ENCODE data around the gene OVOL2. TPM values are rescaled to one million over a fixed set of nuclear protein-coding genes. Genes with fewer than 3 reads are reported as not detected.

Gene OVOL2
- total and polyA plus RNA-seq, 4 donors = 0.13 to 0.17 TPM; not detected in 2

DNA sequence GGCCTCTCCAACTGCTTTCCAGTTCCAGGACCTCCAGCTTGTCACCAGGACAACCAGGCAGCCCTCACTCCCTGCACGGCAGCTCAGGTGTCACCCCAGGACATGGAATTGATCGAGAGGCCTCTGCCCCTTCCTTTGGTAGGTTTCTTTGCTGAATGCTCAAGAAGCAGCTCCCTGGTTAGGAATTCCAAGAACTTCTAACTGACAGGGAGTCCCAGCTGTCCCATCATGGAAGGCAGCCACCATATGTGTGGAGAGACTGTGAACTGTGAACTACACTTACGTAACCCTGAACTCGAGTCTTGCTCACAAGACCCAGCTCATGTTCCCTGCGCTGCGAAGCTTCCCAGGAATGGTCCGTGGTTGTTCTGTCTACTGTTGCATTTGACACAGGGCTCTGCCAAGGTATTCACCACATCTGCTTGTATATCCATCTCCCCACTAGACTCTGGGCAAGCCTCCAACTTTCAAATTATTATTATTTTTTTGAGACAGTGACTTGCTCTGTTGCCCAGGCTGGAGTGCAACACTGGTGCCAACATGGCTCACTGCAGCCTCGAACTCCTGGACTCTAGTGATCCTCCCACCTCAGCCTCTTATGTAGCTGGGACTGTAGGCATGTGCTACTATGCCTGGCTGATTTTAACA lies 53.2 kb downstream of the OVOL2 start:
- Histone ChIP-seq H3K36me3 (ENCODE audit: control insufficient read depth in 4 of 4, insufficient read depth in 3 of 4, low read depth in 1 of 4, low read length in 3 of 4) (no peaks in the 10 kb centered on the region), H3K27me3 (ENCODE audit: control insufficient read depth in 4 of 4, insufficient read depth in 4 of 4, low read length in 3 of 4) (no peaks in the 10 kb centered on the region), H3K4me1 (ENCODE audit: control insufficient read depth in 4 of 4, insufficient read depth in 4 of 4, low read length in 3 of 4) (peaks cover 0 to 9% (median 4%) of the 10 kb centered on the region in 4 donors), H3K27ac (ENCODE audit: low read depth in 1 of 2, low read length in 2 of 2) (no peak overlapping the region), H3K9me3 (ENCODE audit: control insufficient read depth in 4 of 4, low read length in 3 of 4) (no peaks in the 10 kb centered on the region), H3K4me3 (ENCODE audit: low read depth in 1 of 3, low read length in 3 of 3) (no peak overlapping the region), H3K9ac (ENCODE audit: low read depth in 1 of 2, low read length in 2 of 2) (no peak overlapping the region)
- no peak for DNase-seq (ENCODE audit: low spot score)
- 79% methylated on average over 8 of the region's 8 CpGs for WGBS
- TF ChIP-seq RAD21 (IDR thresholded peaks at IDR 0.05) (no peak), TAF1 (conservative IDR thresholded peaks at IDR 0.05) (no peak), FOXA2 (IDR thresholded peaks at IDR 0.05) (no peak), GABPA (IDR thresholded peaks at IDR 0.05 in 1 of 2, conservative IDR thresholded peaks at IDR 0.05 in 1 of 2) (no peak), ZBTB33 (IDR thresholded peaks at IDR 0.05) (no peak), YY1 (IDR thresholded peaks at IDR 0.05) (no peak), SP1 (IDR thresholded peaks at IDR 0.05) (no peak), JUND (IDR thresholded peaks at IDR 0.05) (no peak), RXRA (IDR thresholded peaks at IDR 0.05) (no peak), HNF4A (conservative IDR thresholded peaks at IDR 0.05) (no peak), EGR1 (IDR thresholded peaks at IDR 0.05; ENCODE audit: low read depth in 2 of 2) (no peak), HNF4G (IDR thresholded peaks at IDR 0.05) (no peak)
- TF ChIP-seq, protein P1, sequence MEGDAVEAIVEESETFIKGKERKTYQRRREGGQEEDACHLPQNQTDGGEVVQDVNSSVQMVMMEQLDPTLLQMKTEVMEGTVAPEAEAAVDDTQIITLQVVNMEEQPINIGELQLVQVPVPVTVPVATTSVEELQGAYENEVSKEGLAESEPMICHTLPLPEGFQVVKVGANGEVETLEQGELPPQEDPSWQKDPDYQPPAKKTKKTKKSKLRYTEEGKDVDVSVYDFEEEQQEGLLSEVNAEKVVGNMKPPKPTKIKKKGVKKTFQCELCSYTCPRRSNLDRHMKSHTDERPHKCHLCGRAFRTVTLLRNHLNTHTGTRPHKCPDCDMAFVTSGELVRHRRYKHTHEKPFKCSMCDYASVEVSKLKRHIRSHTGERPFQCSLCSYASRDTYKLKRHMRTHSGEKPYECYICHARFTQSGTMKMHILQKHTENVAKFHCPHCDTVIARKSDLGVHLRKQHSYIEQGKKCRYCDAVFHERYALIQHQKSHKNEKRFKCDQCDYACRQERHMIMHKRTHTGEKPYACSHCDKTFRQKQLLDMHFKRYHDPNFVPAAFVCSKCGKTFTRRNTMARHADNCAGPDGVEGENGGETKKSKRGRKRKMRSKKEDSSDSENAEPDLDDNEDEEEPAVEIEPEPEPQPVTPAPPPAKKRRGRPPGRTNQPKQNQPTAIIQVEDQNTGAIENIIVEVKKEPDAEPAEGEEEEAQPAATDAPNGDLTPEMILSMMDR (IDR thresholded peaks at IDR 0.05; ENCODE audit: low read depth, low read length, missing input control) = no peak
- TF ChIP-seq, protein P2, sequence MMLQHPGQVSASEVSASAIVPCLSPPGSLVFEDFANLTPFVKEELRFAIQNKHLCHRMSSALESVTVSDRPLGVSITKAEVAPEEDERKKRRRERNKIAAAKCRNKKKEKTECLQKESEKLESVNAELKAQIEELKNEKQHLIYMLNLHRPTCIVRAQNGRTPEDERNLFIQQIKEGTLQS (IDR thresholded peaks at IDR 0.05) = no peak

- 72% methylated on average over 5 of the region's 5 CpGs for WGBS
Measured at GRCh38 chr20:18003897-18004296, 53.8 kb downstream of the OVOL2 start.

More at GRCh38 chr20:18003897-18004296, 53.8 kb downstream of the OVOL2 start:
- H3K4me3 ChIP-seq (ENCODE audit: low read depth in 1 of 3, low read length in 3 of 3) = no peak overlapping the region
- H3K27me3 ChIP-seq (ENCODE audit: control insufficient read depth in 4 of 4, insufficient read depth in 4 of 4, low read length in 3 of 4) = no peaks in the 10 kb centered on the region
- H3K9me3 ChIP-seq (ENCODE audit: control insufficient read depth in 4 of 4, low read length in 3 of 4) = no peaks in the 10 kb centered on the region
- peaks cover 0 to 9% (median 4%) of the 10 kb centered on the region in 4 donors for H3K4me1 ChIP-seq (ENCODE audit: control insufficient read depth in 4 of 4, insufficient read depth in 4 of 4, low read length in 3 of 4)
- no peak overlapping the region for H3K9ac ChIP-seq (ENCODE audit: low read depth in 1 of 2, low read length in 2 of 2)
- H3K27ac ChIP-seq (ENCODE audit: low read depth in 1 of 2, low read length in 2 of 2) = no peak overlapping the region
- no peaks in the 10 kb centered on the region for H3K36me3 ChIP-seq (ENCODE audit: control insufficient read depth in 4 of 4, insufficient read depth in 3 of 4, low read depth in 1 of 4, low read length in 3 of 4)
- TF ChIP-seq RXRA (IDR thresholded peaks at IDR 0.05) (no peak), SP1 (IDR thresholded peaks at IDR 0.05) (no peak), HNF4A (conservative IDR thresholded peaks at IDR 0.05) (no peak), HNF4G (IDR thresholded peaks at IDR 0.05) (no peak), FOXA2 (IDR thresholded peaks at IDR 0.05) (no peak), RAD21 (IDR thresholded peaks at IDR 0.05) (no peak), REST (IDR thresholded peaks at IDR 0.05) (no peak), YY1 (IDR thresholded peaks at IDR 0.05) (no peak), MAX (IDR thresholded peaks at IDR 0.05) (no peak)
- TF ChIP-seq, protein P1 (IDR thresholded peaks at IDR 0.05; ENCODE audit: low read depth, low read length, missing input control) = no peak
- no peak for DNase-seq (ENCODE audit: low spot score)
